ENCODE results near the gene FXR1.
"Not testable (repeated sequence)": the region's sequence is repeated elsewhere in the genome, so short reads cannot be mapped to it uniquely, and the experiment has no call there.

The FXR1 gene

GRCh38 chr3:180940826-180941225 lies 28.4 kb downstream of the FXR1 start:
- no peak for DNase-seq

- no peak for DNase-seq
Measured at GRCh38 chr3:180947761-180948390, 35.4 kb downstream of the FXR1 start.

- no peak for DNase-seq
Measured at GRCh38 chr3:180959691-180960090, 47.2 kb downstream of the FXR1 start.

- DNase-seq = no peak
Measured at GRCh38 chr3:180961087-180961486, 48.6 kb downstream of the FXR1 start.

GRCh38 chr3:180961552-180961951 lies 49.1 kb downstream of the FXR1 start:
- no peak for DNase-seq

GRCh38 chr3:180962530-180962929 lies 50.1 kb downstream of the FXR1 start:
- no peak for DNase-seq

- DNase-seq = no peak
Measured at GRCh38 chr3:180970931-180971330, 58.5 kb downstream of the FXR1 start.

- no peak for DNase-seq
Measured at GRCh38 chr3:180973543-180973942, 61.1 kb downstream of the FXR1 start.

- DNase-seq = no peak
Measured at GRCh38 chr3:180974286-180974685, 61.8 kb downstream of the FXR1 start.

- no peak for DNase-seq
Measured at GRCh38 chr3:180977498-180977897, 65.0 kb downstream of the FXR1 start.

- DNase-seq = no peak
Measured at GRCh38 chr3:180979961-180980360, 67.5 kb downstream of the FXR1 start.

GRCh38 chr3:180980611-180981010 lies 68.1 kb downstream of the FXR1 start:
- no peak for DNase-seq

GRCh38 chr3:180981912-180982311 lies 69.4 kb downstream of the FXR1 start:
- DNase-seq = no peak

GRCh38 chr3:180983136-180983535 lies 70.7 kb downstream of the FXR1 start:
- DNase-seq = no peak

GRCh38 chr3:180986366-180986765 lies 73.9 kb downstream of the FXR1 start:
- DNase-seq = not testable (repeated sequence)

GRCh38 chr3:180987344-180987743 lies 74.9 kb downstream of the FXR1 start:
- no peak for DNase-seq

GRCh38 chr3:180989291-180990163 lies 77.1 kb downstream of the FXR1 start, which contains the start of gene DNAJC19:
Gene DNAJC19 (minus strand): TSS chr3:180989736. CDS start chr3:180989602, 134 bp downstream.
- peak; percentile 90 to 97 for DNase-seq

- DNase-seq = no peak
Measured at GRCh38 chr3:180990505-180990904, 78.0 kb downstream of the FXR1 start.

- DNase-seq = no peak
Measured at GRCh38 chr3:180996415-180996932, 84.0 kb downstream of the FXR1 start.

GRCh38 chr3:181002331-181002730 lies 89.9 kb downstream of the FXR1 start:
- DNase-seq = not testable (repeated sequence)

GRCh38 chr3:181003469-181003868 lies 91.0 kb downstream of the FXR1 start:
- DNase-seq = not testable (repeated sequence)

- no peak for DNase-seq
Measured at GRCh38 chr3:181006541-181006940, 94.1 kb downstream of the FXR1 start.

GRCh38 chr3:181007262-181007661 lies 94.8 kb downstream of the FXR1 start:
- DNase-seq = no peak

- no peak for DNase-seq
Measured at GRCh38 chr3:181008796-181009195, 96.3 kb downstream of the FXR1 start.
